Muscle of leg (tissue), 11 donors: ENCODE results near the gene COMMD4. TPM values are rescaled to one million over a fixed set of nuclear protein-coding genes. Genes with fewer than 3 reads are reported as not detected.
A peak's percentile ranks its signal among the peaks of the same experiment; 100 is the strongest.
"Not testable (repeated sequence)": the region's sequence is repeated elsewhere in the genome, so short reads cannot be mapped to it uniquely, and the experiment has no call there.

Source experiments
- DNase-seq: peaks from one replicate; pipeline ENCODE4 v3.0.0; 2013
- H3K27ac ChIP-seq: one replicate; pipeline ENCODE4 v1.5.1; 2013; ENCODE audit warnings: mild to moderate bottlenecking, low read length, control low read depth
- H3K27me3 ChIP-seq: one replicate; pipeline ENCODE4 v1.6.1; 2013; ENCODE audit warnings: low read length; ENCODE audit not compliant: control insufficient read depth, insufficient read depth
- H3K36me3 ChIP-seq: one replicate; pipeline ENCODE4 v1.6.1; 2013; ENCODE audit warnings: low read length; ENCODE audit not compliant: control insufficient read depth, insufficient read depth
- H3K4me1 ChIP-seq: one replicate; pipeline ENCODE4 v1.6.1; 2013; ENCODE audit warnings: low read length; ENCODE audit not compliant: control insufficient read depth, insufficient read depth
- H3K4me3 ChIP-seq: one replicate; pipeline ENCODE4 v1.5.1; 2013; ENCODE audit warnings: low read length, control low read depth
- H3K9me3 ChIP-seq: replicated peaks from 2 replicates; pipeline ENCODE4 v1.6.1; 2013; ENCODE audit warnings: low read depth, low read length; ENCODE audit not compliant: control insufficient read depth
- WGBS: methylation state at CpG from one replicate; pipeline ENCODE4 v1.1.5; 2013; ENCODE audit warnings: missing lambda C conversion rate; ENCODE audit not compliant: insufficient coverage; 5-methylcytosine and 5-hydroxymethylcytosine counted together
- polyA plus RNA-seq, 8 donors: library from polyadenylated mRNA; unstranded; fragments of 120-200 nt; gene quantifications; one replicate each; pipeline versions ENCODE4 v1.2.1 to v1.2.3, GENCODE V29; 2013; ENCODE audit warnings: inconsistent platforms in 1 of 8, low replicate concordance in 1 of 8; ENCODE audit not compliant: insufficient read length in 8 of 8, insufficient read depth in 1 of 8
- total RNA-seq: library from RNA; stranded (reverse); fragments of 120-200 nt; gene quantifications from one replicate; pipeline ENCODE4 v1.2.4, GENCODE V29; 2013

The COMMD4 gene
- total and polyA plus RNA-seq, 9 donors = 43.4 to 57.4 (median 52.3) TPM

- no peak overlapping the region for H3K4me3 ChIP-seq
- H3K27ac ChIP-seq = peak overlapping the region; percentile 97
- H3K4me1 ChIP-seq = peaks cover 18% of the 10 kb centered on the region
- no peaks in the 10 kb centered on the region for H3K27me3 ChIP-seq
- no peak for DNase-seq
- WGBS = 94% methylated on average over 5 of the region's 7 CpGs
- peaks cover 65% of the 10 kb centered on the region for H3K36me3 ChIP-seq
- H3K9me3 ChIP-seq = no peaks in the 10 kb centered on the region
Observed at GRCh38 chr15:75369897-75370581, 34.2 kb downstream of the COMMD4 start.

- 86% methylated on average over 1 of the region's 1 CpG for WGBS
- Histone ChIP-seq H3K27me3 (no peaks in the 10 kb centered on the region), H3K27ac (no peak overlapping the region), H3K9me3 (no peaks in the 10 kb centered on the region), H3K4me1 (peaks cover 18% of the 10 kb centered on the region), H3K36me3 (peaks cover 62% of the 10 kb centered on the region), H3K4me3 (no peak overlapping the region)
- DNase-seq = no peak
Observed at GRCh38 chr15:75371486-75371885, 35.6 kb downstream of the COMMD4 start.

GRCh38 chr15:75371901-75372688, 36.2 kb downstream of the COMMD4 start:
- peaks cover 60% of the 10 kb centered on the region for H3K36me3 ChIP-seq

GRCh38 chr15:75380773-75381172, 44.9 kb downstream of the COMMD4 start:
- no peaks in the 10 kb centered on the region for H3K4me1 ChIP-seq
- no peak overlapping the region for H3K27ac ChIP-seq
- no peaks in the 10 kb centered on the region for H3K27me3 ChIP-seq
- no peak for DNase-seq
- no peak overlapping the region for H3K4me3 ChIP-seq
- WGBS = 100% methylated on average over 1 of the region's 4 CpGs
- H3K9me3 ChIP-seq = no peaks in the 10 kb centered on the region
- peaks cover 43% of the 10 kb centered on the region for H3K36me3 ChIP-seq

More at GRCh38 chr15:75371901-75372688, 36.2 kb downstream of the COMMD4 start:
- Histone ChIP-seq H3K4me1 (peaks cover 18% of the 10 kb centered on the region), H3K27ac (no peak overlapping the region), H3K27me3 (no peaks in the 10 kb centered on the region), H3K4me3 (no peak overlapping the region), H3K9me3 (no peaks in the 10 kb centered on the region)
- WGBS = 90% methylated on average over 4 of the region's 11 CpGs
- no peak for DNase-seq

GRCh38 chr15:75383986-75384385, 48.1 kb downstream of the COMMD4 start:
- H3K9me3 ChIP-seq, H3K27me3 ChIP-seq, DNase-seq, H3K4me1 ChIP-seq, H3K27ac ChIP-seq, H3K4me3 ChIP-seq: not testable (repeated sequence)
- peaks cover 62% of the 10 kb centered on the region for H3K36me3 ChIP-seq
- 91% methylated on average over 5 of the region's 5 CpGs for WGBS

Other genes starting within 250 kb of the COMMD4 start
- gene C15orf39, start 134.2 kb upstream of the COMMD4 start, total RNA-seq = 5.5 TPM
- 10 to 100 TPM in 5 of 8 donors, 1 to 10 TPM in 3; 8.9 to 13.4 (median 11.4) TPM for gene C15orf39, start 134.2 kb upstream of the COMMD4 start, polyA plus RNA-seq
- gene GOLGA6C, start 77.7 kb upstream of the COMMD4 start, total RNA-seq = not detected
- under 1 TPM in 1 of 8 donors, not detected in 7; 0.08 TPM for gene GOLGA6C, start 77.7 kb upstream of the COMMD4 start, polyA plus RNA-seq
- gene GOLGA6D, start 53.2 kb upstream of the COMMD4 start, total RNA-seq = 0.09 TPM
- under 1 TPM; 0.21 to 0.89 (median 0.48) TPM for gene GOLGA6D, start 53.2 kb upstream of the COMMD4 start, polyA plus RNA-seq
- gene NEIL1, start 11.0 kb downstream of the COMMD4 start, total RNA-seq = 10.3 TPM
- gene NEIL1, start 11.0 kb downstream of the COMMD4 start, polyA plus RNA-seq = 10 to 100 TPM in 1 of 8 donors, 1 to 10 TPM in 7; 3.3 to 12.0 (median 7.5) TPM
- gene MAN2C1, start 32.5 kb downstream of the COMMD4 start, total RNA-seq = 109 TPM
- 100 to 1,000 TPM in 4 of 8 donors, 10 to 100 TPM in 4; 63.9 to 149 (median 101) TPM for gene MAN2C1, start 32.5 kb downstream of the COMMD4 start, polyA plus RNA-seq
- gene SIN3A, start 115.6 kb downstream of the COMMD4 start, total RNA-seq = 21.8 TPM
- gene SIN3A, start 115.6 kb downstream of the COMMD4 start, polyA plus RNA-seq = 10 to 100 TPM; 26.1 to 36.6 (median 30.6) TPM
- gene PTPN9, start 243.3 kb downstream of the COMMD4 start, total RNA-seq = 17.7 TPM
- 10 to 100 TPM; 16.2 to 34.4 (median 24.0) TPM for gene PTPN9, start 243.3 kb downstream of the COMMD4 start, polyA plus RNA-seq